ENCODE data around the gene TNIP3.

DNA sequence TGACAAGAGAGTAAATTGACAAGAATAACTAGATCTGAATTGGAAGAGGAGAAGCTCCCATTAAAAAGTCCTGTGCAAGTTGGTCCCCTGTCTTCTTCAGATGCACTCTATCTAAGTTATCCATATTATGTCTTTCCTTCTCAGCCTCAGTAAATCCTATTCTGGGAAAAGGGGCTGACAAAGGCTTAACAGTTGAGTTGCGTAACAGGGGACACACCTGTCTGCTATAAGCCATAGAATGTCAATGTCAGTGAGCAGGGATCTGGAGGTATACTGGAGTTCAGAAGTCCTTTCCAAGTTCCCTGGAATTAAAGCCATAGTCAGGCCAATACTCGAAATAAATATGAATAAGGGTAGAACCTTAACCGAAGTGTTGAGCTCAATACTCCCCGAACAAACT lies 26.3 kb upstream of the TNIP3 start:
- TF ChIP-seq CTCF (IDR thresholded peaks at IDR 0.05) (no peak), EZH2 (IDR thresholded peaks at IDR 0.05; ENCODE audit: borderline replicate concordance, insufficient read depth, low read depth, low read length, poor library complexity, severe bottlenecking) (no peak)
